ENCODE results near the gene CD5L. TPM values are rescaled to one million over a fixed set of nuclear protein-coding genes. Genes with fewer than 3 reads are reported as not detected.

Gene CD5L
- total RNA-seq, 1 donor from 2014 or later = 0.52 TPM

DNA sequence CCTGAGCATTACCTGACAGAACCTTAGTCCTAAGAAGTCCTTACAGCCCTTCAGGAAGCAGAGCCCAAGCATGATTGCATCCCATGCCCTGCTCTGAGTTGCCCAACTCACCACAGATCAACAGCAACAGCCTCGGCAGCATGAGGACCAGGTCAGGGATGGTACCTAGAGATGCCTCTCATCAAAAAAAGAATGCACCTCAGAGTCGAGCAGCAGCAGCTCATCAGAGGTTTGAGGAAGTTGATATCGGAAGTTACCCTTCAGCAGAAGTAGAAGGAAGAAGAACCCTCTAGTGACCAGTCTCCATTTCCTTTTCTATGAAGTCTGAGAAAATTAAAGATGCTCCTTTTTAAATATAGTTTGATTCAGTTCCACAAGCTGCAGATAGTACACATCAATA, 21.7 kb downstream of the CD5L start, which contains the start of gene FCRL1:
FCRL1 (minus strand) TSS at position 225 of the 400 bp plus-strand sequence; CDS start at position 142, 83 bp downstream.
- no peak for DNase-seq
- TF ChIP-seq, protein P1, sequence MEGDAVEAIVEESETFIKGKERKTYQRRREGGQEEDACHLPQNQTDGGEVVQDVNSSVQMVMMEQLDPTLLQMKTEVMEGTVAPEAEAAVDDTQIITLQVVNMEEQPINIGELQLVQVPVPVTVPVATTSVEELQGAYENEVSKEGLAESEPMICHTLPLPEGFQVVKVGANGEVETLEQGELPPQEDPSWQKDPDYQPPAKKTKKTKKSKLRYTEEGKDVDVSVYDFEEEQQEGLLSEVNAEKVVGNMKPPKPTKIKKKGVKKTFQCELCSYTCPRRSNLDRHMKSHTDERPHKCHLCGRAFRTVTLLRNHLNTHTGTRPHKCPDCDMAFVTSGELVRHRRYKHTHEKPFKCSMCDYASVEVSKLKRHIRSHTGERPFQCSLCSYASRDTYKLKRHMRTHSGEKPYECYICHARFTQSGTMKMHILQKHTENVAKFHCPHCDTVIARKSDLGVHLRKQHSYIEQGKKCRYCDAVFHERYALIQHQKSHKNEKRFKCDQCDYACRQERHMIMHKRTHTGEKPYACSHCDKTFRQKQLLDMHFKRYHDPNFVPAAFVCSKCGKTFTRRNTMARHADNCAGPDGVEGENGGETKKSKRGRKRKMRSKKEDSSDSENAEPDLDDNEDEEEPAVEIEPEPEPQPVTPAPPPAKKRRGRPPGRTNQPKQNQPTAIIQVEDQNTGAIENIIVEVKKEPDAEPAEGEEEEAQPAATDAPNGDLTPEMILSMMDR (IDR thresholded peaks at IDR 0.05; ENCODE audit: borderline replicate concordance) = no peak
- Histone ChIP-seq H3K36me3 (no peaks in the 10 kb centered on the region), H3K4me1 (no peaks in the 10 kb centered on the region), H3K27ac (replicated peaks) (no peak within 1 kb of the TSS), H3K9me3 (replicated peaks) (no peaks in the 10 kb centered on the region), H3K4me3 (no peak within 1 kb of the TSS), H3K27me3 (ENCODE audit: low read depth) (no peaks in the 10 kb centered on the region)
- intact Hi-C loops (cut with micrococcal nuclease) = no loop called here

DNA sequence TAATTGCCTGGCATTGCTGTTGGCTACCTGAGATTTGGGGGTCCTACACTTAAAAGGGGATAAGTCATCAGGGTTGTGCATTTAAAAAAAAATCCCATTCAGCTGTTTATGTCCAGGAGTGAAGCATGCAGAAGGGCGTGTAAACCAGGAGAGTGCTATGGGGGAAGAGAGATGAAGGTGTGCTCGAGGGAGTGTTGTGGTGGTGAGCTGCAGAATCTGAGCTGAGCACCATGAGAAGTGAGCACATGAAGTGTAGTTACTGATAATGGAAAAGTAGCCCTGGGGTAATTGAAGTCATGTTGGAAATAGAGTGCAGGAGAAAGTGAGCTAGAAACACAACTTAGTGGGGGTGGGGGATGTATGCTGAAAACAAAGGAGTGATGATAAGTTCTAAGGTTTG, 22.4 kb downstream of the CD5L start:
- Histone ChIP-seq H3K9me3 (replicated peaks) (peaks cover 6% of the 10 kb centered on the region), H3K27ac (replicated peaks) (no peak overlapping the region), H3K36me3 (no peaks in the 10 kb centered on the region), H3K27me3 (ENCODE audit: low read depth) (no peaks in the 10 kb centered on the region), H3K4me3 (no peak overlapping the region), H3K4me1 (no peaks in the 10 kb centered on the region)
- TF ChIP-seq, protein P1 (IDR thresholded peaks at IDR 0.05; ENCODE audit: borderline replicate concordance) = no peak
- DNase-seq = no peak
- intact Hi-C loops (cut with micrococcal nuclease) = no loop called here

DNA sequence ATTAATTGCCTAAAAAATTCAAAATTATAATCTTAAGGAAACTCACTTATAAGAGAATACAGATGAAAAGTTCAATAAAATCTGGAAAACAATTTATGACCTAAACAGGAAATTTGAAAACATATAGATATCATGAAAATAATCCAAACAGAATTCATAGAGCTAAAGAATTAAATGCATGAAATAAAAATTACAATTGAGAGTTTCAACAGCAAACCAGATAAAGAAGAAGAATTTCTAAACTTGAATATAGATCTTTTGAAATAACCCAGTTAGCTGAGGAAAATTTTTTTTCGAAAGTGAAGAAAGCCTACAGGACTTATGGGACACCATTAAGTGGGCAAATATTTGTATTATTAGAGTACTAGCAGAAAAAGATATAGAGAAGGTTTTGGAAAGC, 28.3 kb downstream of the CD5L start:
- peaks cover 6% of the 10 kb centered on the region for H3K27me3 ChIP-seq (ENCODE audit: low read depth)
- intact Hi-C loops (cut with micrococcal nuclease) = no loop called here
- peaks cover 30% of the 10 kb centered on the region for H3K9me3 ChIP-seq (replicated peaks)
- no peak overlapping the region for H3K4me3 ChIP-seq
- H3K27ac ChIP-seq (replicated peaks) = no peak overlapping the region
- no peaks in the 10 kb centered on the region for H3K4me1 ChIP-seq
- DNase-seq = no peak
- TF ChIP-seq, protein P1 (IDR thresholded peaks at IDR 0.05; ENCODE audit: borderline replicate concordance) = no peak
- no peaks in the 10 kb centered on the region for H3K36me3 ChIP-seq

DNA sequence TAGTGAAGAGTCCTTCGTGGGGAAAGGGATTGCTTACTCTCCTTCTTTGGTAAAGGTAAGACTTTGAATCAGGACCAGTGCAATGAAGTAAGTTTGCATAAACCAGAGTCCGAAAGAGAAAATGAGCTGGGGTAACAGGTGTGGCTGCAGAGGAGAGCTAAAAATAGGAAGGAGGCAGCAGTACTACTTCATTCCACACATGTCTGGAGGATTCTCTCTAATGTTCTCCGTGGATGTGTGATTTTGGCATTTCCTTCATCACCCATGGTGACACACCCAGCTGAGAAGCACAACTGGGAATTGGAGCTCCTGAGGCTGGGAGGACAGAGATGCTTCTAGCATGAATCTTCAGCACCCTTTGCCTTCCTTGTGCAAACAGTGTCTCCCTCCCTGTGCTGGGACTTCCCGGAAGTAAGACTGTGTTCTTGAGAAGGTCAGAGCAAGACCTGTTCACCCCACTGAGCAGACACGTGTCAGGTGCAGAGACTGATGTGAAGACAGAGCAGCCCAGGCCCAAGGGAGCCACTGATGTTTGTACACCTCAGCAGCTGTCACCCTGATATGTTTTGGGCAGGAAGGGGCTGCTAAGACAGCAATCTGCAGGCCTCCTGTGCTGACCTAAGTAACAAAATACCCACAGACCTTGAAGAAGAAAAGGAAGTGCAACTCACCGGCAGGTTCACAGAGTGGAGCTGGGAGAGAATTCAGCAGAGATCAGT, 35.0 kb downstream of the CD5L start:
- H3K4me1 ChIP-seq = no peaks in the 10 kb centered on the region
- TF ChIP-seq, protein P1 (IDR thresholded peaks at IDR 0.05; ENCODE audit: borderline replicate concordance) = no peak
- H3K9me3 ChIP-seq (replicated peaks) = peaks cover 3% of the 10 kb centered on the region
- intact Hi-C loops (cut with micrococcal nuclease) = no loop called here
- H3K4me3 ChIP-seq = no peak overlapping the region
- DNase-seq = no peak
- no peaks in the 10 kb centered on the region for H3K36me3 ChIP-seq
- no peak overlapping the region for H3K27ac ChIP-seq (replicated peaks)
- H3K27me3 ChIP-seq (ENCODE audit: low read depth) = peaks cover 6% of the 10 kb centered on the region

DNA sequence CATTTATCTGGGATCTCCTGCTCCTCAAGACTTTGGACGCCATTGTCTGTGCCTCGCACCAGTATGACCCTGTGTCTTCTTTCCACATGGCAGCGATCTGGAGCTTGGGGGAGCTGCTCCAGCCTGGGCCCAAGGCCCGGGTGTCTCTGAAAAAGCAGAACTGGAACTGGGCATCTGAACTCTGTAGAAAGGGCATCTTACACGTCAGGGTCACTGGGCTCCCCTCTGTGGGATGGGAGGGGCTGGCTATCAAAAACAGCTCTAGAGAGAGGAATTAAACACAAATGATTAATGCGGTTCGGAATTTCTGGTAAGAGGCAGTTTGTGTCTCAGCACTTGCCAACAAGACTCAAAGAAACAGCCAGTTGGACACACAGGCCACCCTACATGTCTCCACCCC, 37.8 kb downstream of the CD5L start:
- TF ChIP-seq, protein P1 (IDR thresholded peaks at IDR 0.05; ENCODE audit: borderline replicate concordance) = no peak
- H3K4me1 ChIP-seq = no peaks in the 10 kb centered on the region
- intact Hi-C loops (cut with micrococcal nuclease) = no loop called here
- H3K9me3 ChIP-seq (replicated peaks) = no peaks in the 10 kb centered on the region
- H3K27ac ChIP-seq (replicated peaks) = no peak overlapping the region
- no peaks in the 10 kb centered on the region for H3K36me3 ChIP-seq
- H3K4me3 ChIP-seq = no peak overlapping the region
- DNase-seq = no peak
- no peaks in the 10 kb centered on the region for H3K27me3 ChIP-seq (ENCODE audit: low read depth)

Data from left ventricle myocardium inferior (tissue), 1 donor.